ENCODE results near the gene MYH16.

GRCh38 chr7:99252166-99252895 is 20.3 kb upstream of the MYH16 start:
- TF ChIP-seq CTCF (IDR thresholded peaks at IDR 0.05 in 8 of 11, conservative IDR thresholded peaks at IDR 0.05 in 3 of 11), result no peak
- no peak for TF ChIP-seq POLR2AphosphoS5 (IDR thresholded peaks at IDR 0.05)
